ENCODE results near the gene MLYCD.

DNA sequence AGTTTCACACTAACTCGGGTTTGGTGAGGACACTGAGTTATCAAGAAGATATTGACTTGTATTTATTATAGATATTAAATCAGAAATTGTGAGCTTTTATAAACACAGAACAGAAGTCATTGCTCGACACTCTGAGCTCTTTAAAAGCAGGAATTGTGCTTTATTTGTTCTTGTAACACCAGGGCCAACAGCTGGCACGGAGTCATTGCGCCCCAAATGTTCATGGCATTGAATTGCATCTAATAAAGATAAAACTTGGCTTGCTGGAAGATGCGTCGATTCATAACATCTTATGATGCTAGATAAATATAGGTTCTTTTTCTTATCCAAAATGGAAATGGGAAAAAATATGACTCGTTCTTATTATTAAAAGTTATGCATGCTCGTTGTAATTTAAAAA, 11.8 kb upstream of the MLYCD start:
- TF ChIP-seq YY1 (IDR thresholded peaks at IDR 0.05; ENCODE audit: insufficient read depth, insufficient read length) (no peak), ZNF274 (IDR thresholded peaks at IDR 0.05; ENCODE audit: low read depth, low read length) (no peak)

All from NT2/D1 (cell line).